BLaER1 treated with 17β-estradiol and CSF1 and Interleukin-3, amounts not matched to agents 10 nM and 100 nM (cell line): ENCODE data around the gene TRMT11.

Experiments used
- H3K27ac ChIP-seq, 11 experiments: shearing (Covaris generic); formaldehyde crosslinking; 2 replicates each; pipeline ENCODE4 v1.8.1; 2022
- H3K27me3 ChIP-seq, 11 experiments: shearing (Covaris generic); formaldehyde crosslinking; 2 replicates each; pipeline ENCODE4 v1.8.1; 2022
- H3K36me3 ChIP-seq, 11 experiments: shearing (Covaris generic); formaldehyde crosslinking; 2 replicates each; pipeline ENCODE4 v1.8.1; 2022
- H3K4me1 ChIP-seq, 10 experiments: shearing (Covaris generic); formaldehyde crosslinking; 2 replicates each; pipeline ENCODE4 v1.8.1; 2022
- H3K4me2 ChIP-seq, 11 experiments: shearing (Covaris generic); formaldehyde crosslinking; 2 replicates each; pipeline ENCODE4 v1.8.1; 2022
- H3K4me3 ChIP-seq, 10 experiments: shearing (Covaris generic); formaldehyde crosslinking; 2 replicates each; pipeline ENCODE4 v1.8.1; 2022
- H3K9ac ChIP-seq, 11 experiments: shearing (Covaris generic); formaldehyde crosslinking; 2 replicates each; pipeline ENCODE4 v1.8.1; 2022
- H3K9me3 ChIP-seq, 11 experiments: shearing (Covaris generic); formaldehyde crosslinking; replicated peaks in 1 of 11; 2 replicates each; pipeline ENCODE4 v1.8.1; 2022
- H4K20me1 ChIP-seq, 11 experiments: shearing (Covaris generic); formaldehyde crosslinking; 2 replicates each; pipeline ENCODE4 v1.8.1; 2022
- Cebpa-rat ChIP-seq, 11 experiments: shearing (Covaris generic); IDR thresholded peaks; 2 replicates each; pipeline ENCODE4 v1.8.1; 2022

Gene TRMT11

DNA sequence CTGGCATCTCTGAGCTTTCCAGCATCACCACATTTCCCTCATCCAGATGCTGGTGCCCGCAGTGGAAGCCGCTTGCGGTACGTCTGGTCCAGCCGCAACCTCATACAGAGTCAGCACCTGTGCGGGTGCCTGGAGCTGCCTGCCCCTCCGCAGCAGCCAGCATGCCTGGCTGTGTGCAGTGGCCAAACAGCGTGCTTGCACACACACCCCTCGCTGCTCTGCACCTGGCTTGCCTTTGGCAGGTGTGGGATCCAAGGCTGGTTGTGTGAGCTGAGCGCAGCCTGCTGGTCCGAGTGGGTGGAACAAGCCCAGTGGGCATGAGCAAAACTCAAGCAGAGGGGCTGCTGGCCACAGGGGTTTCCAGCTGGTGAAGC is 32.9 kb upstream of the TRMT11 start:
- H3K9me3 ChIP-seq = peaks cover 0 to 9% (median 5%) of the 10 kb centered on the region in 11 experiments; a peak in 9 of 22 replicates
- no peak overlapping the region for H3K4me3 ChIP-seq
- H3K9ac ChIP-seq = no peak overlapping the region
- peaks cover 16 to 34% (median 17%) of the 10 kb centered on the region in 10 experiments for H3K4me1 ChIP-seq
- TF ChIP-seq Cebpa-rat (IDR thresholded peaks at IDR 0.05) = no peak
- no peaks in the 10 kb centered on the region for H4K20me1 ChIP-seq
- no peaks in the 10 kb centered on the region for H3K36me3 ChIP-seq
- no peak overlapping the region for H3K4me2 ChIP-seq
- H3K27me3 ChIP-seq = no peaks in the 10 kb centered on the region
- H3K27ac ChIP-seq = no peak overlapping the region

DNA sequence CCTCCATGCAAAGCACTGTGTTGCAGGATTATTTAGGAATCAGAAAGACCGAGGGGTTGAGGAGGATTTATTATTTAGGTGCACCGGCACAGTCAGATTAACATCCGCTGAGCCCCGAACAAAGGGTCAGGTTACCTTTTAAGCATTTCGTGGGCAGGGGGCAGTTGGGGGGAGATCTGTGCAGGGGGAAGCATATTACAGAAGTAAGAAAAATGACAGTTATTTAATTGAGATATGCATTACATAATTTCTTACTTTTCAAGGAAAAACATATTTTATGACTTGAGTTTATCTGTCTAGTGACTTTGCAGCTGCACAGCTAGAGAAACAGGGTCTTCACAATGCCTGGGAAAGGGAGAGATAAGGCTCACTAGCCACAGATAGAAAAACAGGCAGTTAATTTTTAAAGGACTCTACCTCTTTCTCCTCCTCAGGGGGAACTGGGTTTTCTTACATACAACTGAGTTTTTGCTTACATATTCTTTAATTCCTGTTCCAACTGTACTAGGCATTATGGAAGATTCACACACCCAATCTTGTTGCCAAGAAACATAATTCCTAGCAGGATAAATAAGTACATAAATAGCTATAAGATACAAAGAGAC is 31.5 kb upstream of the TRMT11 start:
- Histone ChIP-seq H3K9me3 (peaks cover 0 to 9% (median 5%) of the 10 kb centered on the region in 11 experiments; a peak in 9 of 22 replicates), H3K4me3 (no peak overlapping the region), H3K9ac (no peak overlapping the region), H3K4me2 (no peak overlapping the region), H3K27me3 (no peaks in the 10 kb centered on the region), H3K36me3 (peaks cover 0 to 9% (median 0%) of the 10 kb centered on the region in 11 experiments; a peak in 2 of 22 replicates), H4K20me1 (no peaks in the 10 kb centered on the region; a peak in 1 of 22 replicates), H3K27ac (no peak overlapping the region), H3K4me1 (peaks cover 21 to 34% (median 25%) of the 10 kb centered on the region in 10 experiments)
- TF ChIP-seq Cebpa-rat (IDR thresholded peaks at IDR 0.05) = no peak

DNA sequence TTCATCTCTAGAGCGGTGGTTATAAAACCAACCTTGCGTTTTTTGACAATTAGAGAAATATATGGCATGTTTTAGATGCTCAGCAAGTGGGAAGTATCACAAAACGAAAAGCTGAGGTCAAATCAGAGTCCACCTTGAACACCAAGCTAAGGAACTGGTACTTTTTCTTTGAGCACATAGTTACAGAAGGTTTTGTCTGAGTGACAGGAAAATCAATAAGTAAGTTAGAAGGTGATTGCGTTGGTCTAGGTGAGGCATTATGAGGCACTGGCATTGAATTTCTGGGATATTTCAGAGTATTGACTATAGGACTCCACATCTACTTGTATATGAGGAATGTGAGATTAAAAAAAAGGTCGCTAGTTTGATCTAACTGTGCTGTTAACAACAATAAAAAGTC is 30.4 kb upstream of the TRMT11 start:
- H3K9ac ChIP-seq = peak overlapping the region; percentile 86 to 93 (median 89); a peak in 21 of 22 replicates
- H3K27ac ChIP-seq = peak overlapping the region in 10 of 11 experiments; percentile 82 to 90 (median 86); a peak in 20 of 22 replicates
- H3K9me3 ChIP-seq = peaks cover 0 to 9% (median 5%) of the 10 kb centered on the region in 11 experiments; a peak in 9 of 22 replicates
- peaks cover 21 to 38% (median 25%) of the 10 kb centered on the region in 10 experiments for H3K4me1 ChIP-seq
- peaks cover 0 to 14% (median 2%) of the 10 kb centered on the region in 11 experiments; a peak in 8 of 22 replicates for H3K36me3 ChIP-seq
- TF ChIP-seq Cebpa-rat (IDR thresholded peaks at IDR 0.05) = no peak
- peak overlapping the region; percentile 52 to 94 (median 90) for H3K4me2 ChIP-seq
- peaks cover 0 to 3% (median 0%) of the 10 kb centered on the region in 11 experiments; a peak in 1 of 22 replicates for H4K20me1 ChIP-seq
- no peaks in the 10 kb centered on the region for H3K27me3 ChIP-seq
- peak overlapping the region; percentile 77 to 95 (median 87) for H3K4me3 ChIP-seq

DNA sequence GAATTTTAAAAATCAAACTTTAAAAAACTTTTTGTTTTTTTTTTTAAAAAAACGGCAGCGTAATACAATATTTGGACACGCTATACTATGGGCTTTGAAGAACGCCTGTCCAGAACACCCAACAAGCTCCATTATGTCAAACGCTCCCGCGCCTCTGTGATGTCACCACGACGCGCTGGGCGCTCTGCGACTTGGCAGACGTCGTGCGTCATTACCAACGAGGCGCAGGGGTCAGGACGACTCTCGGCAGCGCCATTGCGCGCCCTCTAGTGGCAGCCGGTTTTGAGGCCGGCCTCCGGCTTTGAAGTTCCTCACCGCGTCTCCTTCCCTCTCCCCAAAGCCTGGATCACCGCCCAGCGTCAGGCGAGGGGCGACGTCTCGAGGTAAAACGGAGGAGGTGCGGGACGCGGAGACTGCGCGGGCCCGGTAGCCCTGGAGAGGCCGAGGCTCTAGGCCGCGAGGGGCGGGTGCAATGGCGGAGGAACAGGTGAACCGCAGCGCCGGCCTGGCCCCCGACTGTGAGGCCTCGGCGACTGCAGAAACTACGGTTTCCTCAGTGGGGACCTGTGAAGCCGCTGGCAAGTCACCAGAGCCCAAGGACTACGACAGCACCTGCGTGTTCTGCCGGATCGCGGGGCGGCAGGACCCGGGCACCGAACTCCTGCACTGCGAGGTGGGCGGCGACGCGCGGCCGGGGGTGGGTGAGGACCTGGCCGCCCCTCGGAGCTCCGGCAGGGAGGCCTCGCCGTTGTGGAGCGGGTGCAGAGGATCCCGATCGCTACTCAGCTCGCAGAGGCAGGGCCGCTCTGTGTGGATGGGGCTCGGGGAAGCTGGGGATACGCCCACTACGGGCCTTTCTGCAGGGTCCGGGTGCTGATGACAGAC is 29.6 kb upstream of the TRMT11 start, which contains the start of gene HINT3:
Gene HINT3, plus strand, starts transcription at position 265 of the 885 bp plus-strand sequence. Its CDS starts 208 bp downstream, at position 473.
- peak within 1 kb of the TSS; percentile 77 to 95 (median 87) for H3K4me3 ChIP-seq
- H3K27me3 ChIP-seq = no peaks in the 10 kb centered on the region
- peak within 1 kb of the TSS; percentile 76 to 94 (median 90) for H3K4me2 ChIP-seq
- peaks cover 0 to 20% (median 10%) of the 10 kb centered on the region in 11 experiments; a peak in 12 of 22 replicates for H3K36me3 ChIP-seq
- peaks cover 0 to 9% (median 5%) of the 10 kb centered on the region in 11 experiments; a peak in 9 of 22 replicates for H3K9me3 ChIP-seq
- H3K27ac ChIP-seq = peak within 1 kb of the TSS; percentile 81 to 90 (median 86)
- H3K9ac ChIP-seq = peak within 1 kb of the TSS; percentile 86 to 93 (median 89)
- H3K4me1 ChIP-seq = peaks cover 21 to 38% (median 25%) of the 10 kb centered on the region in 10 experiments
- no peak for TF ChIP-seq Cebpa-rat (IDR thresholded peaks at IDR 0.05)
- peaks cover 0 to 10% (median 0%) of the 10 kb centered on the region in 11 experiments; a peak in 2 of 22 replicates for H4K20me1 ChIP-seq

DNA sequence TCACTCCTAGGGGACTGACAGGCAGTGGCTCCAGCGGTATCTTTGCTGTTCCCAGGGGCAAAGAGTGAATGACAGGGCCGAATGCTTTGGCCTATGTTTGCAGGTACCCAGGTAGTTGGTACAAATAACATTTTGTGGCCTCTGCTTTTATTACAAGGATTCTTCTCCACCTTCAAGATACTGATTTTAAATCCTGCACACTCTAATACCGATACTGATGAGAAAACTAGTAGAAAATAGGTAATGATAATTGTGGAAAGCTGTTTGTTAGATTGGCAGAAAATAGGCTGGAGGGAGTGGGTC is 29.0 kb upstream of the TRMT11 start:
- peak overlapping the region; percentile 81 to 90 (median 86) for H3K27ac ChIP-seq
- peaks cover 0 to 9% (median 5%) of the 10 kb centered on the region in 11 experiments; a peak in 9 of 22 replicates for H3K9me3 ChIP-seq
- peak overlapping the region; percentile 86 to 93 (median 89) for H3K9ac ChIP-seq
- H4K20me1 ChIP-seq = peaks cover 0 to 11% (median 0%) of the 10 kb centered on the region in 11 experiments; a peak in 2 of 22 replicates
- peak overlapping the region; percentile 76 to 94 (median 90) for H3K4me2 ChIP-seq
- TF ChIP-seq Cebpa-rat (IDR thresholded peaks at IDR 0.05) = no peak
- peaks cover 21 to 34% (median 25%) of the 10 kb centered on the region in 10 experiments for H3K4me1 ChIP-seq
- peak overlapping the region; percentile 77 to 95 (median 87) for H3K4me3 ChIP-seq
- H3K27me3 ChIP-seq = no peaks in the 10 kb centered on the region
- peaks cover 0 to 20% (median 10%) of the 10 kb centered on the region in 11 experiments; a peak in 12 of 22 replicates for H3K36me3 ChIP-seq

DNA sequence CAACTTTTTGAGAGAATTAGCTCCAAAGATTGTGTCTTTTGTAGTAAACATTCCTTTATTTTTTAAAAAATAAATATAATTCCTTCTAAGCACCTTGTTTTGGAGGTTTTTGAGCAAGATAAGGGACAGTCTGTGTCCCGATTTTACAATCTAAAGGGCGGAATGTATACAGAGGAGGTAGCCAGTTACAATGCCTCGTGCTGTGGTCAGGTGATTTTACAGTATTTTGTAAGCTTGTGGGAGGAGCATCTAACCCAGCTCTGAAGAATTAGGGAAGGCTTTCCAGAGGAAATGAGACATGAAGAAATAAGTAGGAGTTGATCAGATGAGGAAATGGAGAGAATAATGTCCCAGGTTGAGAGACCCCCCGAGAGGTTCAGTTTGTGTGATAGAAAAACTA is 28.5 kb upstream of the TRMT11 start:
- Histone ChIP-seq H3K9me3 (peaks cover 0 to 4% (median 1%) of the 10 kb centered on the region in 11 experiments; a peak in 9 of 22 replicates), H4K20me1 (peaks cover 0 to 16% (median 0%) of the 10 kb centered on the region in 11 experiments; a peak in 3 of 22 replicates), H3K27ac (peak overlapping the region; percentile 81 to 90 (median 86)), H3K4me3 (peak overlapping the region; percentile 77 to 95 (median 87)), H3K4me1 (peaks cover 21 to 30% (median 25%) of the 10 kb centered on the region in 10 experiments), H3K4me2 (peak overlapping the region; percentile 76 to 94 (median 90)), H3K36me3 (peaks cover 0 to 20% (median 10%) of the 10 kb centered on the region in 11 experiments; a peak in 12 of 22 replicates), H3K27me3 (no peaks in the 10 kb centered on the region), H3K9ac (peak overlapping the region; percentile 86 to 93 (median 89))
- TF ChIP-seq Cebpa-rat (IDR thresholded peaks at IDR 0.05) = no peak

DNA sequence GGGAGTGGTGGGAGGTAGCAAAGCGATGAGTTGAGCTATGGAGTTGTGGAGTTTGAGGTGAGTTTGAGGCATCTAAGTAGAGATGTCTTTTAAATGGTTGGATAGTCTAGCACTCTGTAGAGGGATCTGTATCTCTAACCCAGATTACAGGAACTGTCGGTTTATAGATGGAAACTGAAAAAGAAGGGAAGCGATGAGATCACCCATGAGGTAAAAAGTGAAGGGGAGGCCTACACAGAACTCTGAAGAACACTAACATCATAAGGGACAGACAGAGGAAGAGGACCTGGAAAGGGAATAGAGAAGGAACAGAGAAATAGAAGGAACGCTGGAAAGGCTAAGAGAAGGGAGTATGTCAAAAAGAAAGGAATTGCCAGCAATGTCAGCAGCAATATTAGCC is 27.3 kb upstream of the TRMT11 start:
- TF ChIP-seq Cebpa-rat (IDR thresholded peaks at IDR 0.05) = no peak
- no peak overlapping the region; a peak in 1 of 20 replicates for H3K4me3 ChIP-seq
- H3K9ac ChIP-seq = no peak overlapping the region
- H4K20me1 ChIP-seq = peaks cover 0 to 28% (median 0%) of the 10 kb centered on the region in 11 experiments; a peak in 4 of 22 replicates
- H3K27me3 ChIP-seq = no peaks in the 10 kb centered on the region
- H3K4me2 ChIP-seq = peak overlapping the region; percentile 76 to 94 (median 90); a peak in 21 of 22 replicates
- H3K36me3 ChIP-seq = peaks cover 0 to 20% (median 10%) of the 10 kb centered on the region in 11 experiments; a peak in 12 of 22 replicates
- H3K27ac ChIP-seq = 0 out of 22 replicates have a peak overlapping the region, but pooled peaks of 2 of the 11 experiments have one; percentile 84 to 86
- H3K9me3 ChIP-seq = no peaks in the 10 kb centered on the region
- H3K4me1 ChIP-seq = peaks cover 22 to 30% (median 27%) of the 10 kb centered on the region in 10 experiments

DNA sequence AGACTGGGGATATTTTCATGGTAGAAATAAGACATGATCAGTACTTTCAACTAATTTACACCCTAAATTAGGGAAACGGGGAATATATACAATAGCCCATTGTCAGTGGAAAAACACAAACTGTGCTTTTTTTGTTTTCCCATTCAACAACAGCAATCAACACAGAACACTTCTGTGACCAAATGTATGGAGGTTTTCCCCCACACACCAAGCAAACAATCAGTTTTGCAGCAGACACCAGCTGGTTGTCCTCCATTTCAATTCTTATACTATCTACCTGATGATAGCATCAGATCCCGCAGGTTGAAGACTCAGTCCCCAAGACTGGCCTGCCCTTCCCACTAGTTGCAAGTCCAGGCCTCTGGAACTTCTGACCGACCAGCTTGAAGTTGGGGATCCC is 25.2 kb upstream of the TRMT11 start:
- Histone ChIP-seq H3K4me2 (no peak overlapping the region), H3K4me3 (no peak overlapping the region), H4K20me1 (peaks cover 0 to 48% (median 0%) of the 10 kb centered on the region in 11 experiments; a peak in 4 of 22 replicates), H3K27me3 (no peaks in the 10 kb centered on the region), H3K9me3 (no peaks in the 10 kb centered on the region), H3K27ac (no peak overlapping the region), H3K36me3 (peaks cover 0 to 20% (median 10%) of the 10 kb centered on the region in 11 experiments; a peak in 12 of 22 replicates), H3K4me1 (peaks cover 18 to 26% (median 23%) of the 10 kb centered on the region in 10 experiments), H3K9ac (no peak overlapping the region)
- TF ChIP-seq Cebpa-rat (IDR thresholded peaks at IDR 0.05) = no peak
